Muscle layer of duodenum (tissue), 2 donors: Measurements from ENCODE around the gene RUFY2.
"Not testable (repeated sequence)": the region's sequence is repeated elsewhere in the genome, so short reads cannot be mapped to it uniquely, and the experiment has no call there.

Source experiments
- H3K27ac ChIP-seq: one replicate; pipeline ENCODE4 v1.7.0; 2013; ENCODE audit warnings: mild to moderate bottlenecking, low read length
- H3K27me3 ChIP-seq: one replicate; pipeline ENCODE4 v1.7.0; 2013; ENCODE audit warnings: low read depth, mild to moderate bottlenecking, control low read depth, low read length
- H3K36me3 ChIP-seq, 2 donors: one replicate each; pipeline ENCODE4 v1.7.0; 2013; ENCODE audit warnings: low read length in 2 of 2, control low read depth in 1 of 2, mild to moderate bottlenecking in 1 of 2; ENCODE audit not compliant: insufficient read depth in 2 of 2, control insufficient read depth in 1 of 2
- H3K4me1 ChIP-seq, 2 donors: one replicate each; pipeline ENCODE4 v1.7.0; 2013; ENCODE audit warnings: low read length in 2 of 2, mild to moderate bottlenecking in 2 of 2, control low read depth in 1 of 2, moderate library complexity in 1 of 2; ENCODE audit not compliant: insufficient read depth in 2 of 2, control insufficient read depth in 1 of 2
- H3K4me3 ChIP-seq, 2 donors: one replicate each; pipeline ENCODE4 v1.7.0; 2013; ENCODE audit warnings: low read length in 2 of 2, low read depth in 1 of 2, mild to moderate bottlenecking in 1 of 2
- H3K9me3 ChIP-seq, 2 donors: one replicate each; pipeline ENCODE4 v1.7.0; 2013; ENCODE audit warnings: low read length in 2 of 2, control low read depth in 1 of 2, mild to moderate bottlenecking in 1 of 2; ENCODE audit not compliant: control insufficient read depth in 1 of 2
- donor health status: healthy.

The RUFY2 gene, protein sequence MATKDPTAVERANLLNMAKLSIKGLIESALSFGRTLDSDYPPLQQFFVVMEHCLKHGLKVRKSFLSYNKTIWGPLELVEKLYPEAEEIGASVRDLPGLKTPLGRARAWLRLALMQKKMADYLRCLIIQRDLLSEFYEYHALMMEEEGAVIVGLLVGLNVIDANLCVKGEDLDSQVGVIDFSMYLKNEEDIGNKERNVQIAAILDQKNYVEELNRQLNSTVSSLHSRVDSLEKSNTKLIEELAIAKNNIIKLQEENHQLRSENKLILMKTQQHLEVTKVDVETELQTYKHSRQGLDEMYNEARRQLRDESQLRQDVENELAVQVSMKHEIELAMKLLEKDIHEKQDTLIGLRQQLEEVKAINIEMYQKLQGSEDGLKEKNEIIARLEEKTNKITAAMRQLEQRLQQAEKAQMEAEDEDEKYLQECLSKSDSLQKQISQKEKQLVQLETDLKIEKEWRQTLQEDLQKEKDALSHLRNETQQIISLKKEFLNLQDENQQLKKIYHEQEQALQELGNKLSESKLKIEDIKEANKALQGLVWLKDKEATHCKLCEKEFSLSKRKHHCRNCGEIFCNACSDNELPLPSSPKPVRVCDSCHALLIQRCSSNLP

DNA sequence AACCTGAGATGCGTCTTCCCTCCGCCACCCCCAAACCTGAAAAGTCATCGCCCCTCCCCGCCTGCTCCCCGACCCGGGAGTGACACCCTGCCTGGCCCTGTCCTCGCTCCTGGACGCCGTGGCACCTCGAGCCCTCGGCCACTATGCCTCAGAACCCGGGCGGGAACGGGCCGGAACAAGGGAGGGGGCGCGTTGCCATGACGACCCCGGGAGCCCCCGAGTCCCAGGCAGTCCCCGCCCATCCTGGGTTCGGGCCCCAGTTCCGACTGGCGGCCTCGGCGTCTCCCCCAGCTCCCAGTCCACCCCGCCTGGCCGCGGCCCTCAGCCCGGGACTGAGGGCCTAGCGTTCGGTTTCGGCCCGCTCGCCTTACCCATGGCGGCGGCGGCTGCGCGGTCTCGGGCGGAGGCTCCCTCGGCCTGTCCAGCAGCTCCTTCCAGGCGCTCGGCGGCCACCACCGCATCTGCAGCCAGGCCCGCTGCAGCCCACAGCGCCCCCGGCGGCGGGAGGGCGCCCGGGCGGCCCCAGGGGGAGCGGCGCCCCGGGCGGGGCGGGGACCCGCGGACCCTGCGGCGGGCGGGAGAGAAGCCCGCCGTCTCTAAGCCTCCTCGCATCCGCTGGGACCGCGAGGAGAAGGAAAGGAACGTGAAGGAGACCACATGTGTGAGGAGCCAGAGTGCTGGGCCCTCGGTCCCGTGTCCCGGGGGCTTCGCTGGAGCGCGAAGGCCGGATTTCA, at the start of gene RUFY2:
RUFY2 (minus strand) TSS at position 463 of the 734 bp plus-strand sequence; CDS start at position 375, 88 bp downstream.
- Histone ChIP-seq H3K27ac (peak within 1 kb of the TSS; percentile 87), H3K4me1 (no peaks in the 10 kb centered on the region), H3K4me3 (peak within 1 kb of the TSS; percentile 77 to 91), H3K36me3 (no peaks in the 10 kb centered on the region), H3K27me3 (no peaks in the 10 kb centered on the region), H3K9me3 (no peaks in the 10 kb centered on the region)

DNA sequence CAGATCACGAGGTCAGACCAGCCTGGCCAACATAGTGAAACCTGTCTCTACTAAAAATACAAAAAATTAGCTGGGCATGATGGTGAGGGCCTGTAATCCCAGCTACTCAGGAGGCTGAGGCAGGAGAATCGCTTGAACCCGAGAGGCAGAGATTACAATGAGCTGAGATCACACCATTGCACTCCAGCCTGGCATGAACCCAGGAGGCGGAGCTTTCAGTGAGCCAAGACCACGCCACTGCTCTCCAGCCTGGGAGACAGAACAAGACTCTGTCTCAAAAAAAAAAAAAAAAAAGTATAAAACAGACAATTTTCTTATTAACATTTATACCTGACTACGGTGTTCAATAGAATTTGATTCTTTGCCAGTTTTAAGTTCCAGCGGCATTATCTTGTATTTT, 42.6 kb upstream of the RUFY2 start:
- not testable (repeated sequence) for H3K27ac ChIP-seq, H3K27me3 ChIP-seq, H3K36me3 ChIP-seq, H3K4me3 ChIP-seq, H3K9me3 ChIP-seq, H3K4me1 ChIP-seq

DNA sequence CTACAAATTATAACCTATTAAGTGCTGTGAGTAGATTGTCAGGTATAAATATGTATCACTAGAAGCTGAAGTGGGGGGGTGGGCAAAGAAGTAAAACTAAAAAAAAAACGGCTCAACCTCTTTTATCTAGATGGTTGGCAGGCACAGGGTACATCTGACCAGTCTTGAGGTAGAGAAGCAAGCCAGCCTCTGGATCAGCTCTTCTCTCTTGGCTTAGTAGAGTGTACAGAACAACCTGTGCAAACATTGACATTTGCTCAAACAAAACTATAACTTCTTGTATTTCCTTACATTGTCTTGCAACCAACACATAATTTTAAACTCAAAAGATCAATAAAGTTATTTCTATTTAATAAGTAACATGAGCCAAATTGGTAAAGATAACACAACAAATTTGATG, 39.1 kb upstream of the RUFY2 start:
- no peaks in the 10 kb centered on the region for H3K9me3 ChIP-seq
- H3K27me3 ChIP-seq = no peaks in the 10 kb centered on the region
- H3K36me3 ChIP-seq = no peaks in the 10 kb centered on the region
- H3K4me3 ChIP-seq = no peak overlapping the region
- H3K4me1 ChIP-seq = no peaks in the 10 kb centered on the region
- H3K27ac ChIP-seq = no peak overlapping the region

DNA sequence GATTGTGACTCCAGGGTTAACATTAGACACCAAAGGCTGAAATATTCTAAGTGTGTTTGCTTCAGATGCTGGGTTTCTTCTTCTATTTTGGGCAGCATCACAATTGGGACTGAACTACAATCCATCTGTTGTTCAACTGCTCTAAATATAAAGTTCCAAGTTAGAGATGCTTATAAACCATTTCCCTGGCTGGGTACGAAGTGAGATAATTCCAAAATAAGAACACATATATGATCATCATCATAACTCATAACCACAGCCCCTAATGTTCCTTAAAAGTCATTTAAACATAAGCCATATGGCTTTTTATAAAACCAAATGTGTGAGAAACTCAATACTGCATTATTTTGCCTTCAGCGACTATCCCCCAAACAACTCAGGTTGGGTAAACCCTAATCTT, 35.9 kb upstream of the RUFY2 start:
- no peak overlapping the region for H3K4me3 ChIP-seq
- no peaks in the 10 kb centered on the region for H3K4me1 ChIP-seq
- no peak overlapping the region for H3K27ac ChIP-seq
- no peaks in the 10 kb centered on the region for H3K27me3 ChIP-seq
- no peaks in the 10 kb centered on the region for H3K36me3 ChIP-seq
- no peaks in the 10 kb centered on the region for H3K9me3 ChIP-seq

DNA sequence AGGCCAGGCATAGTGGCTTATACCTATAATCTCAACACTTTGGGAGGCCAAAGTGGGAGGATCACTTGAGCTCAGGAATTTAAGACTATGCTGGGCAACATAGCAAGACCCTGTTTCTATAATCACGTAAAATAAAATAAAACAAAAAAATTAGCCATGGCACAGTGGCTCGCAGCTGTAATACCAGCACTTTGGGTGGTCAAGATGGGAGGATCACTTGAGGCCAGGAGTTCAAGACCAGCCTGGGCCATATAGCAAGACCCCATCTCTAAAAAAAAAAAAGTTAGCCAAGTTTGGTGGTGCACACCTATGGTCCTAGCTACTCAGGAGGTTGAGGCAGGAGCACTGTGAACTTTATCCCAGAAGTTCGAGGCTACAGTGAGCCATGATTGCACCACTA, 33.8 kb upstream of the RUFY2 start:
- Histone ChIP-seq H3K36me3 (peaks cover 0 to 6% of the 10 kb centered on the region in 2 donors), H3K4me1 (no peaks in the 10 kb centered on the region)

DNA sequence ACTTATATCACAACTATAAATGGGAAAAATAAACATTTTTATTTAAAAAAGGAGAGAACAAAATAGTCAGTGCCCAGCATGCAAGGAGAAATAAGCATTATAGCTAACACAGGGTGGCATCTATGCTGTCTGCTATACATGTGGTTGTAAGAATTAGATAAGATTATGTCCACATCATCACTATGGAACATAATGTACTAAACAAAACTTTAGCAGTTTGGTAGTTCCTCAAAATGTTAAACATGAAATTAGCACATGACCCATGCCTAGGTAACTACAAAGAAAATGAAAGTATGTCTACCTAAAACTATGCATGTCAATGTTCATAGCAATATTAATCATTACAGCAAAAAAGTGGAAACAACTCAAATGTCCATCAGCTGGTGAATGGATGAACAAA, 28.7 kb upstream of the RUFY2 start:
- H3K36me3 ChIP-seq = peaks cover 0 to 6% of the 10 kb centered on the region in 2 donors
- no peaks in the 10 kb centered on the region for H3K4me1 ChIP-seq
- H3K27me3 ChIP-seq = no peaks in the 10 kb centered on the region
- no peak overlapping the region for H3K27ac ChIP-seq
- no peaks in the 10 kb centered on the region for H3K9me3 ChIP-seq
- no peak overlapping the region for H3K4me3 ChIP-seq

More for the DNA sequence above, 33.8 kb upstream of the RUFY2 start:
- Histone ChIP-seq H3K9me3 (no peaks in the 10 kb centered on the region), H3K27me3 (no peaks in the 10 kb centered on the region), H3K27ac (no peak overlapping the region), H3K4me3 (no peak overlapping the region)

DNA sequence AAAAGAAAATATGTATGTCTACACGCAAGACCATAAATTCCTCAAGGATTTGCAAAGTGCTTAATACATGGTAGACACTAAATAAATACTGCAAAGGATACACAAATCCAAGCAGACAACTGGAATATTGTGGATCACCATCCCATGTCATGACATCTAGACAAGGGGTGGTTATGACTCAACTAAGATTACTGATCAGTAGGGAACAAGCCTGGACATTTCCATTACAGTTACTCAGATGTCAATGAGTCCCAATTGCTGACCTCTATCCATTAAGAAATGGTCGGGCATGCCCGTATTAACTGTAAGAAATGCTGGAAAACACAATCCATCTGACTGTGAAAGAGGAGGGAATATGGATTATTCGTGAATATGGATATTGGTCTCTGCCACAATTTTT, 27.6 kb upstream of the RUFY2 start:
- Histone ChIP-seq H3K27ac (no peak overlapping the region), H3K4me1 (no peaks in the 10 kb centered on the region), H3K27me3 (no peaks in the 10 kb centered on the region), H3K4me3 (no peak overlapping the region), H3K36me3 (peaks cover 0 to 6% of the 10 kb centered on the region in 2 donors), H3K9me3 (no peaks in the 10 kb centered on the region)

DNA sequence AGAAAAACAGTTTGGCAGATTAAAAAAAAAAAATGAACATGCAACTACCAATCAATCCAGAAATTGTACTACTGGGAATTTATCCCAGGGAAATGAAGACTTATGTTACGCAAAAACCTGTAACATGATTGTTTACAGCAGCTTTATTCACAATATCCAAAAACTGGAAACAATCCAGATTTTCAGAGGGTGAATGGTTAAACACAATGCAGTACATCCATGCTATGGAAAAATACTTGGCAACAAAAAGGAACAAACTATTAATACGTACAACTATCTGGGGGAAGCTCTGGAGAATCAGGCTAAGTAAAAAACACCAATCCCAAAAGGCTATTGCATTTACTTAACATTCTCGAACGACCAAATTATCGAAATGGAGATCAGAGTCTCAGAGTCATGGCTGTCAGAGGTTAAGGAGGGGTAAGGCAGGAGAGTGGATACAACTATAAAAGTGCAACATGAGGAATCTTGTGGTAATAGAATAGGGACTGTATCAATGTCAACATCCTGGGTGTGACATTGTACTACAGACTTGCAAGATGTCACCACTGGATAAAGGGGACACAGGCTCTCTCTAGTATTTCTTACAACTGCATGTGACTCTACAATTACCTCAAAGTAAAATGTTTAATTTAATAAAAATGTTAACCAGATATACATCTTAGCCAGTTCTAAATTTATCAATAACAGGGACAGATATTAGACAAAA, 21.5 kb upstream of the RUFY2 start:
- H3K4me3 ChIP-seq = no peak overlapping the region
- no peaks in the 10 kb centered on the region for H3K27me3 ChIP-seq
- no peaks in the 10 kb centered on the region for H3K9me3 ChIP-seq
- H3K4me1 ChIP-seq = no peaks in the 10 kb centered on the region
- H3K36me3 ChIP-seq = peaks cover 0 to 6% of the 10 kb centered on the region in 2 donors
- H3K27ac ChIP-seq = no peak overlapping the region

DNA sequence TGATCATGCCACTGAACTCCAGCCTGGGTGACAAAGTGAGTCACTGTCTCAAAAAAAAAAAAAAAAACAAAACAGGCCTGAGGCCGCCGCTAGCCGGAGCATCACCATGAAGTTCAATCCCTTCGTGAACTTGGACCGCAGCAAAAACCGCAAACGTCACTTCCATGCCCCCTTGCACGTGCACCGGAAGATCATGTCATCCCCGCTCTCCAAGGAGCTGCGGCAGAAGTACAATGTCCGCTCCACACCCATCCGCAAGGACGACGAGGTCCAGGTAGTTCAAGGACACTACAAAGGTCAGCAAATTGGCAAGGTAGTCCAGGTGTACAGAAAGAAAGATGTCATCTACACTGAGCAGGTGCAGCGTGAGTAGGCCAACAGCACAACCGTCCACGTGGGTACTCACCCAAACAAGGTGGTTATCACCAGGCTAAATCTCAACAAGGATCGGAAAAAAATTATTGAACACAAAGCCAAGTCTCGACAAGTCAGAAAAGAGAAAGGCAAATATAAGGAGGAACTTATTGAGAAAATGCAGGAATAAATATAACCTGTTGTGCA, 17.5 kb upstream of the RUFY2 start:
- Histone ChIP-seq H3K27ac (no peak overlapping the region), H3K4me3 (no peak overlapping the region), H3K9me3 (no peaks in the 10 kb centered on the region), H3K27me3 (no peaks in the 10 kb centered on the region), H3K36me3 (peaks cover 0 to 6% of the 10 kb centered on the region in 2 donors), H3K4me1 (no peaks in the 10 kb centered on the region)

DNA sequence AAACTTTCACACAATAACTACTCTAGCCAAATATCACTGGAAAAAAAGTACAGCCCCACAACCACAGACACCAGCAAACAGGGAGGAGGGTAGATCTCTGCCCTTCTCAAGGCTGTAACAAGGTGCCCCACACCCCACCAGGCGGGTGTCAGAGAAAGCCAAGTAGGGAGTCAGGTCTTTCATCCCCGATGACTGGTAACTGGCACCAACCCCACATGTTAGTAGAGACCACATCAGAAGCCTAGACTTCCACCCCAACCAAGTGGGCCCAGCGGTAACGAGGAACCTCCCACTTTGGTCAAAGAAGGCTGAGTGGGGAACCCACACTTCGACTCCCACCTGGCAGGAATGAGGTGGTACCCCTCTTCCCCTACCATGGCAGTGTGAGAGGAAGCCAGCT, 16.4 kb upstream of the RUFY2 start:
- Histone ChIP-seq H3K4me1 (no peaks in the 10 kb centered on the region), H3K4me3 (no peak overlapping the region), H3K27me3 (no peaks in the 10 kb centered on the region), H3K27ac (no peak overlapping the region), H3K9me3 (no peaks in the 10 kb centered on the region), H3K36me3 (peaks cover 0 to 6% of the 10 kb centered on the region in 2 donors)

DNA sequence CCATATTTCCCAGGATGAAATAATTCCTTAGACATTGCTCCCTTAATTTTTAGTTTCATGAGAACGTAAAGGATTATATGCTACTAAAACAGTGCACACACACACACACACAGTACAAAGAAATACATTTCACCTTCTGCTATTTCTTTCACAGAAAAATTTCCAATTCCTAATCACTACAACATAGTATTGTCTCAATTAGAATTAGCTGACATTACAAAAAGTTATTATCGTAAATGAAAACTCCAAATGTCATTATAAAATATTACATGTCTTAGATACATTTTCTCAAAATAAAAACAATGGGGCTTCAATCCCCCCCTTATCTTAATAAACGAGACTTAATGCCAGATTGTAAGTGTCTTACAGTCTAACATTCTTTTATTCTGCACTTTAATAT, 12.3 kb upstream of the RUFY2 start:
- no peaks in the 10 kb centered on the region for H3K27me3 ChIP-seq
- H3K27ac ChIP-seq = no peak overlapping the region
- H3K36me3 ChIP-seq = peaks cover 0 to 2% of the 10 kb centered on the region in 2 donors
- no peaks in the 10 kb centered on the region for H3K4me1 ChIP-seq
- H3K9me3 ChIP-seq = no peaks in the 10 kb centered on the region
- H3K4me3 ChIP-seq = no peak overlapping the region
